ENCODE measurements around the gene NMT1. TPM values are rescaled to one million over a fixed set of nuclear protein-coding genes. Genes with fewer than 3 reads are reported as not detected.
A peak's percentile ranks its signal among the peaks of the same experiment; 100 is the strongest.

NMT1 gene
- total RNA-seq, 4 donors from 2014 or later, result 16.1 to 83.8 (median 43.4) TPM

GRCh38 chr17:45098081-45098868, 37.2 kb downstream of the NMT1 start:
- no peaks in the 10 kb centered on the region for H3K9me3 ChIP-seq
- H3K27ac ChIP-seq, result peak overlapping the region; percentile 10 to 81 (median 44)
- H3K36me3 ChIP-seq, result peaks cover 0 to 60% (median 18%) of the 10 kb centered on the region in 4 donors
- TF ChIP-seq POLR2AphosphoS5 (IDR thresholded peaks at IDR 0.05) (no peak), POLR2A (IDR thresholded peaks at IDR 0.05) (no peak), EP300 (IDR thresholded peaks at IDR 0.05; ENCODE audit: low read depth) (no peak)
- TF ChIP-seq, protein P1, sequence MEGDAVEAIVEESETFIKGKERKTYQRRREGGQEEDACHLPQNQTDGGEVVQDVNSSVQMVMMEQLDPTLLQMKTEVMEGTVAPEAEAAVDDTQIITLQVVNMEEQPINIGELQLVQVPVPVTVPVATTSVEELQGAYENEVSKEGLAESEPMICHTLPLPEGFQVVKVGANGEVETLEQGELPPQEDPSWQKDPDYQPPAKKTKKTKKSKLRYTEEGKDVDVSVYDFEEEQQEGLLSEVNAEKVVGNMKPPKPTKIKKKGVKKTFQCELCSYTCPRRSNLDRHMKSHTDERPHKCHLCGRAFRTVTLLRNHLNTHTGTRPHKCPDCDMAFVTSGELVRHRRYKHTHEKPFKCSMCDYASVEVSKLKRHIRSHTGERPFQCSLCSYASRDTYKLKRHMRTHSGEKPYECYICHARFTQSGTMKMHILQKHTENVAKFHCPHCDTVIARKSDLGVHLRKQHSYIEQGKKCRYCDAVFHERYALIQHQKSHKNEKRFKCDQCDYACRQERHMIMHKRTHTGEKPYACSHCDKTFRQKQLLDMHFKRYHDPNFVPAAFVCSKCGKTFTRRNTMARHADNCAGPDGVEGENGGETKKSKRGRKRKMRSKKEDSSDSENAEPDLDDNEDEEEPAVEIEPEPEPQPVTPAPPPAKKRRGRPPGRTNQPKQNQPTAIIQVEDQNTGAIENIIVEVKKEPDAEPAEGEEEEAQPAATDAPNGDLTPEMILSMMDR (IDR thresholded peaks at IDR 0.05), result no peak
- no peak overlapping the region for H3K4me3 ChIP-seq
- in situ Hi-C loops (cut with MboI; ENCODE audit: low pct_ligation_motif_present in 1 of 4, low pct_unique_long_range_greater_than_20kb in 1 of 4, low sequenced_read_pairs in 3 of 4) (loop anchor here in 1 of 4 donors (10.0 kb wide), 1 partner anchor 183 kb away; the partner anchor contains the start of gene GFAP), intact Hi-C loops (cut with DNase I; ENCODE audit: low total_unique reads) (loop anchor here (5.0 kb wide), 2 partner anchors 34 to 76 kb away; partner anchors contain the start of gene PLCD3)
- 40 to 79% methylated on average over 1 to 13 of the region's 13 CpGs for WGBS, 2 donors (ENCODE audit: low coverage in 1 of 2)
- no peak for DNase-seq
- peaks cover 14 to 18% (median 16%) of the 10 kb centered on the region in 4 donors for H3K4me1 ChIP-seq
- H3K27me3 ChIP-seq, result no peaks in the 10 kb centered on the region

GRCh38 chr17:45098869-45099616, 37.9 kb downstream of the NMT1 start:
- WGBS, 2 donors (ENCODE audit: low coverage in 1 of 2), result 27 to 42% methylated on average over 3 to 9 of the region's 9 CpGs
- TF ChIP-seq POLR2AphosphoS5 (IDR thresholded peaks at IDR 0.05) (peak in 1 of 3 donors; percentile 42), EP300 (IDR thresholded peaks at IDR 0.05; ENCODE audit: low read depth) (no peak)
- TF ChIP-seq, protein P1 (IDR thresholded peaks at IDR 0.05), result peak; percentile 85 to 93 (median 90)
- Histone ChIP-seq H3K4me1 (peaks cover 7 to 11% (median 9%) of the 10 kb centered on the region in 4 donors), H3K9me3 (no peaks in the 10 kb centered on the region), H3K4me3 (no peak overlapping the region), H3K27me3 (no peaks in the 10 kb centered on the region), H3K27ac (peak overlapping the region; percentile 10 to 81 (median 44)), H3K36me3 (peaks cover 0 to 65% (median 23%) of the 10 kb centered on the region in 4 donors)
- intact Hi-C loops (cut with DNase I; ENCODE audit: low total_unique reads), result loop anchor here (5.0 kb wide), 2 partner anchors 33 to 77 kb away; partner anchors contain the start of gene PLCD3
- in situ Hi-C loops (cut with MboI; ENCODE audit: low pct_ligation_motif_present in 1 of 4, low pct_unique_long_range_greater_than_20kb in 1 of 4, low sequenced_read_pairs in 3 of 4), result loop anchor here in 1 of 4 donors (10.0 kb wide), 1 partner anchor 184 kb away; the partner anchor contains the start of gene GFAP
- DNase-seq, result peak; percentile 93

GRCh38 chr17:45101546-45101882, 40.4 kb downstream of the NMT1 start:
- TF ChIP-seq, protein P1 (IDR thresholded peaks at IDR 0.05), result no peak
- TF ChIP-seq POLR2AphosphoS5 (IDR thresholded peaks at IDR 0.05) (no peak), POLR2A (IDR thresholded peaks at IDR 0.05) (no peak), EP300 (IDR thresholded peaks at IDR 0.05; ENCODE audit: low read depth) (no peak)
- H3K9me3 ChIP-seq, result no peaks in the 10 kb centered on the region
- 83 to 93% methylated on average over 6 to 9 of the region's 9 CpGs for WGBS, 2 donors (ENCODE audit: low coverage in 1 of 2)
- H3K4me3 ChIP-seq, result no peak overlapping the region
- intact Hi-C loops (cut with DNase I; ENCODE audit: low total_unique reads) (loop anchor here (10.0 kb wide), 1 partner anchor 177 kb away; no protein-coding TSS in a partner anchor), in situ Hi-C loops (cut with MboI; ENCODE audit: low pct_ligation_motif_present in 1 of 4, low pct_unique_long_range_greater_than_20kb in 1 of 4, low sequenced_read_pairs in 3 of 4) (loop anchor here in 2 of 4 donors (10.0 kb wide), 2 partner anchors 177 to 187 kb away; partner anchors contain the start of gene GFAP (in 1 of the 2))
- peaks cover 5 to 8% (median 7%) of the 10 kb centered on the region in 4 donors for H3K4me1 ChIP-seq
- H3K27me3 ChIP-seq, result no peaks in the 10 kb centered on the region
- peaks cover 0 to 68% (median 26%) of the 10 kb centered on the region in 4 donors for H3K36me3 ChIP-seq
- DNase-seq, result no peak
- H3K27ac ChIP-seq, result peak overlapping the region in 1 of 4 donors; percentile 28
